Duodenal mucosa (tissue), 2 donors: ENCODE results near the gene IGFBPL1.

Source experiments
- H3K27ac ChIP-seq: one replicate; pipeline ENCODE4 v1.7.0; 2013; ENCODE audit warnings: low read depth, low read length
- H3K27me3 ChIP-seq, 2 donors: one replicate each; pipeline ENCODE4 v1.7.0; 2013; ENCODE audit warnings: low read length in 2 of 2, control low read depth in 1 of 2; ENCODE audit not compliant: insufficient read depth in 2 of 2, control insufficient read depth in 1 of 2
- H3K36me3 ChIP-seq, 2 donors: one replicate each; pipeline ENCODE4 v1.7.0; 2013; ENCODE audit warnings: low read length in 2 of 2, control low read depth in 1 of 2; ENCODE audit not compliant: insufficient read depth in 2 of 2, control insufficient read depth in 1 of 2
- H3K4me1 ChIP-seq, 2 donors: one replicate each; pipeline ENCODE4 v1.7.0; 2013; ENCODE audit warnings: low read length in 2 of 2, control low read depth in 1 of 2; ENCODE audit not compliant: insufficient read depth in 2 of 2, control insufficient read depth in 1 of 2
- H3K4me3 ChIP-seq, 2 donors: one replicate each; pipeline ENCODE4 v1.7.0; 2013; ENCODE audit warnings: low read length in 2 of 2, low read depth in 1 of 2
- H3K9ac ChIP-seq, 2 donors: one replicate each; pipeline ENCODE4 v1.7.0; 2013; ENCODE audit warnings: low read length in 2 of 2, low read depth in 1 of 2
- H3K9me3 ChIP-seq, 2 donors: one replicate each; pipeline ENCODE4 v1.7.0; 2013; ENCODE audit warnings: low read length in 2 of 2, control low read depth in 1 of 2; ENCODE audit not compliant: control insufficient read depth in 1 of 2

Gene IGFBPL1

GRCh38 chr9:38417003-38417945, 7.0 kb downstream of the IGFBPL1 start:
- Histone ChIP-seq H3K9ac (no peak overlapping the region), H3K4me1 (no peaks in the 10 kb centered on the region), H3K9me3 (no peaks in the 10 kb centered on the region), H3K36me3 (no peaks in the 10 kb centered on the region), H3K4me3 (no peak overlapping the region), H3K27me3 (peaks cover 7% of the 10 kb centered on the region in 2 donors), H3K27ac (no peak overlapping the region)

DNA sequence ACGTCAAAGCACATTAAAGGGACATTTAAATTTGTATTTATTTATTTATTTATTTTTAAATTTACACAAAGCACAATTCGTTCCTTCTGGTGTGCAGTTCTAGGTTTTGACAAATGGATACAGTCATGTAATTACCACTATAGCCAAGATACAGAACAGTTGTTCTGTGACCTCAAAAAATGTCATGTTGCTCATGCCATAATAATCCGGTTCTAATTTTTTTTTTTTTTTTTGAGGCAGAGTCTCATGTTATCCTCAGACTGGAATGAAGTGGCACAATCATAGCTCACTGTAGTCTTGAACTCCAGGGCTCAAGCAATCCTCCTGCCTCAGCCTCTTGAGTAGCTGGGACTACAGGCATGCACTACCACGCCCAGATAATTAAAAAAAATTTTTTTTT, 7.8 kb downstream of the IGFBPL1 start:
- Histone ChIP-seq H3K9me3 (no peaks in the 10 kb centered on the region), H3K27me3 (peaks cover 1 to 6% of the 10 kb centered on the region in 2 donors), H3K4me3 (no peak overlapping the region), H3K9ac (no peak overlapping the region), H3K36me3 (no peaks in the 10 kb centered on the region), H3K4me1 (no peaks in the 10 kb centered on the region), H3K27ac (no peak overlapping the region)

GRCh38 chr9:38415856-38416255, 8.4 kb downstream of the IGFBPL1 start:
- Histone ChIP-seq H3K27me3 (peaks cover 0 to 6% of the 10 kb centered on the region in 2 donors), H3K27ac (no peak overlapping the region), H3K4me1 (no peaks in the 10 kb centered on the region), H3K4me3 (no peak overlapping the region), H3K36me3 (no peaks in the 10 kb centered on the region), H3K9ac (no peak overlapping the region), H3K9me3 (no peaks in the 10 kb centered on the region)

DNA sequence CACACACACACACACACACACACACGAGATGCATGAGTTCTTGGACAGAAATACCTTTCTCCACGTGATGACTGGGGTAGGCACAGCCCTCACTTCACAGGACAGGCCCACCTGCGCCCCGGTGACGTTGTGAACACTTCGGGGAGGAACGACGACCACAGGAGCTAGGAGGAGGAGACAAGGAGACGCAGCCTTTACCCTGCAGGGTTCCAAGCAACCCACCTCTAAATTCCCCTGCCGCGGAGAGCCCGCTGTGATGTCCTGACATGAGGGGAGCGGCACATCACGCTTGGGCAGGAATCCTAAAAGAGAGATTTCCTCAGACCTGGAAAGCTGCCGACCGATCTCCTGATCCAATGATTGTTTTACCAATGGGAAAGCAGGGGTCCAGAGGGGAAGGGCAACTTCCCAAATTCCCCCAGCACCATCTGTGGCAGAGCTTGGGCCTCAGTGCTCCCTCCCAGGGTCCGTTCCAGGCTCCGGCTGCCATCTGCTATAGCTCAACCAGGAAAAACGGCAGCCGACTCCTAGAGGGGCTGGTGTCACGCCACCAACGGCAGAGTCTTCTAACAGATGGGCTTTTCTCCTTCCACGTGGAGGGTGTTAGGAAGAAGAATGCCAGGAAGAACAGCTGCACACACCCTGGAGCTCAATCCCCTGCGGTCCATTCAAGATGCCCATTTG, 10.1 kb downstream of the IGFBPL1 start:
- Histone ChIP-seq H3K9ac (no peak overlapping the region), H3K4me3 (no peak overlapping the region), H3K4me1 (no peaks in the 10 kb centered on the region), H3K27ac (no peak overlapping the region), H3K27me3 (peaks cover 0 to 6% of the 10 kb centered on the region in 2 donors), H3K9me3 (no peaks in the 10 kb centered on the region), H3K36me3 (no peaks in the 10 kb centered on the region)

DNA sequence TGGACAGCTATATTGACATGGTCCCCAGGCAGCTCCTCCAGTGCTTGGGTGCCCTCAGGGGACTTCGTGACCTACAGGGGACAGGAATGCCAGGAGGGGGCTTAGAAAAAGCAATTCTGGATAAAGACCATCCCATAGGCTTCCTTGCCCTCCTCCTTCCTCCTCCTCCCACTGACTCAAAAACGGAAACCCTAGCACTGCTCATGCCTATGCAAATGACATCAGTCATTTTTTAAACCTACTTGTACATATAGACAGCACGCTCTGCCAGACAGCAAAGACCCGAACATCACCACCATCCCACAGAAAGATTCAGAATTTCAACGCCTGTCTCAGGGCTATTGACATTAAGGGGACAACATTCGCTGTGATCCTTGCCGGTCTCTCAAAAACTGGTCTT, 11.0 kb downstream of the IGFBPL1 start:
- Histone ChIP-seq H3K9me3 (no peaks in the 10 kb centered on the region), H3K27me3 (peaks cover 0 to under 1% of the 10 kb centered on the region in 2 donors), H3K4me1 (no peaks in the 10 kb centered on the region), H3K27ac (no peak overlapping the region), H3K9ac (no peak overlapping the region), H3K4me3 (no peak overlapping the region), H3K36me3 (no peaks in the 10 kb centered on the region)

- Histone ChIP-seq H3K4me1 (no peaks in the 10 kb centered on the region), H3K36me3 (no peaks in the 10 kb centered on the region), H3K9me3 (no peaks in the 10 kb centered on the region), H3K9ac (no peak overlapping the region), H3K27ac (no peak overlapping the region), H3K27me3 (no peaks in the 10 kb centered on the region), H3K4me3 (no peak overlapping the region)
Observed at GRCh38 chr9:38412751-38413150, 11.5 kb downstream of the IGFBPL1 start.

DNA sequence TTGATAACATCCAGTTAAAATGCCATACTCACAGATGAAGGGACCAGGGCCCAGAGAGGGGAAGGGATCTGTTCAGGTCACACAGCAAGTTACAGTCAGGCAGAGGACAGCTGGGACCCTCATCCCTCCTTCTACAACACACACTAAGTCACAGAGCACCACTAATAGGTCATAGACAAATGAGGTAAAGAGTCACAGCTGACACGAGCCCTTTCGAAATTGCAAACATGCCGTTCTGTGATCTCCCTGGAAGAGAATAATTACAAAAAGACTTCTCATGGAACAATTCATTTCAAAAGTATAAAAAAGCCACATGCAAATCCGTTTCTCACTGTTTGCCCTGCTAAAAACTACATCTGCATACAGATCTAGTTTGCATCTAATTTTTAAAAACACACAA, 15.5 kb downstream of the IGFBPL1 start:
- Histone ChIP-seq H3K27ac (no peak overlapping the region), H3K4me3 (no peak overlapping the region), H3K4me1 (no peaks in the 10 kb centered on the region), H3K27me3 (no peaks in the 10 kb centered on the region), H3K9me3 (no peaks in the 10 kb centered on the region), H3K9ac (no peak overlapping the region), H3K36me3 (no peaks in the 10 kb centered on the region)

DNA sequence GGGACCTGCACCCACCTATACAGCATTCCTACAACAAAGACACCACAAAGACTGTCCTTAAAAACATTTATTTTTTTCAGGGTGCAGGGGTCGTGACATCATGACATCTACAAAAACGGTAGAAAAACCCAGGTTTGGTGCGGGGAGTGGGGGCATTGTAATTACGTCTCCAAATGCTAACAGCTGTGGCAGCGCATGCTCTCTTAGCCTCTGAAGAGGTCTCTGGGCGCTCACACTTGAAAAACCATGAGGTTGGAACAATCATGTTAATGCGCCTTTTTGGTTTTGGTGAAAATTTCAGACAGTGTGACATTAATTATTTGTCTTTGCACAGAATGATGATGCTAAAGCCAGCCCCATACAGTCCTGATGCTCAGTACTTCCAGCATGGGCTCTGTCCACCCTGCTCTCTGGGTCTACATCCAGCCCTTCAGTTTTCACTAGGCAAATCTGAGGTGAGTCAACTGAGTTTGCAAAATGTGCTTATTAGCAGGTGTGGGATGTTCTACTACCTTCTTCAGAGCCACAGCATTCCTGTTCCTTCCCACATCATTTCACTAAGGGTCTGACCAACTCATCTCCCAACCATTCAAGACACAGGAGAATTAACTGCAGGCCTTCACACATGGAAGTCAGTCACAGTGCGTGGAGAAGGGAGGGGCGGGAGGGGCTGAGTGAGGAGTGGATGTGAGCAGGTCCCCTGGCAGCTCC, 17.6 kb downstream of the IGFBPL1 start:
- Histone ChIP-seq H3K27ac (no peak overlapping the region), H3K4me3 (no peak overlapping the region), H3K4me1 (no peaks in the 10 kb centered on the region), H3K36me3 (no peaks in the 10 kb centered on the region), H3K9me3 (no peaks in the 10 kb centered on the region), H3K27me3 (no peaks in the 10 kb centered on the region), H3K9ac (no peak overlapping the region)

GRCh38 chr9:38405785-38406184, 18.5 kb downstream of the IGFBPL1 start:
- no peaks in the 10 kb centered on the region for H3K36me3 ChIP-seq
- no peaks in the 10 kb centered on the region for H3K9me3 ChIP-seq
- H3K4me3 ChIP-seq = no peak overlapping the region
- H3K27ac ChIP-seq = no peak overlapping the region
- no peak overlapping the region for H3K9ac ChIP-seq
- H3K4me1 ChIP-seq = no peaks in the 10 kb centered on the region
- H3K27me3 ChIP-seq = no peaks in the 10 kb centered on the region

DNA sequence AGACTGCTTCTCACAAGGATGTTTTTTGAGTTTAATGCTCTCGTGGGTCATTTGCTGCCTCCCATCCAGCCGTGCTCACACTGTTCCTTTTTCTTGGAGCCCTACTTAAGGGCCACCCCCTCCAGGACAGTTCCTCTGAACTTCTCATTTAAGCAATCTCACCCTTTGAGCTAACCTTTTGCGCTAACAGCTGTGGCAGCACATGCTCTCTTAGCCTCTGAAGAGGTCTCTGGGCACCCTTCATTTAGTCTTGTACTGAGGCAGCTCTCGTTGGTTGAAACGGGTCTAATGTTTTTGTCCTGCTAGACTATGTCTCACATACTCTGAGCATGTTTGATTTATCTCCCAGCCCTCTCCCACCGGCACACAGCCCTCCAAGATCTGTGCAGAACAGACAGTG, 19.9 kb downstream of the IGFBPL1 start:
- no peaks in the 10 kb centered on the region for H3K27me3 ChIP-seq
- no peaks in the 10 kb centered on the region for H3K36me3 ChIP-seq
- no peaks in the 10 kb centered on the region for H3K9me3 ChIP-seq

More for the DNA sequence above, 19.9 kb downstream of the IGFBPL1 start:
- no peak overlapping the region for H3K4me3 ChIP-seq
- no peak overlapping the region for H3K27ac ChIP-seq
- peaks cover 5% of the 10 kb centered on the region in 2 donors for H3K4me1 ChIP-seq
- H3K9ac ChIP-seq = no peak overlapping the region
